Posterior cingulate gyrus (tissue), 11 donors: ENCODE measurements around the gene RNFT2.
"Not testable (repeated sequence)": the region's sequence is repeated elsewhere in the genome, so short reads cannot be mapped to it uniquely, and the experiment has no call there.

Experiments
- DNase-seq, 10 donors: peaks; one replicate each; pipeline versions ENCODE4 v3.0.0 to v3.0.0-alpha.2; 2020 to 2021; ENCODE audit warnings: mixed read lengths in 3 of 10
- intact Hi-C: fragments of 100-400 bp; cut with DNase I; formaldehyde crosslinking; loops from one replicate; pipeline ENCODE4 v1.15.1; 2023

RNFT2 gene

DNA sequence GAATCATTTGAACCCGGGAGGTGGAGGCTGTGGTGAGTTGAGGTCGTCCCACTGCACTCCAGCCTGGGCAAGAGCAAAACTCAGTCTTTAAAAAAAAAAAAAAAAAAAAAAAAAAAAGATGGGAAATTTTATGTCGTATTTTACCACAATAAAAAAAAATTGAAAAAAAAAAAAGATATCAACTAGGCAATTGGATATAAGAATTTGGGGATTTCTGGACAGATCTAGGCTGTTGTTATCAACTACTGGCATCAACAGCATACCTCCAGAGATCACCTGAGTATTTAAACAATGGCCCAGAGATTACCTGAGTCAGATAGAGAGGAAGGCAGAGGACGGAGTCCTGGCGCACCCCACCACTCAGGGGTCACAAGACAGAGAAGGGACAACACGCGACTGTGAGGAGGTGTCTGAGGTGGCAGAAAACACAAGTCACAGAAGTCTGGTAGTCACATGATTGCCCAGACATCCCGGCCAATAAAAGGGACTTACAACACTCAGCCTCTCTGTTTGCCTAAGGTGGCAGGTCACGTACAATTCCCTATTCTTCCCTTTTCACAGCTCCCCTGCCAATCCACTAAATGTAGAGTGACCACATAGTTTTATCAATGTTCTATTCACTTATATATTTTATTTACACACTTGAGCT, 2.0 kb upstream of the RNFT2 start:
- intact Hi-C loops: loop anchor here (2.0 to 5.0 kb wide), 2 partner anchors 27 to 81 kb away; no protein-coding TSS in a partner anchor
- peak in 1 of 10 donors; percentile 29 for DNase-seq

DNA sequence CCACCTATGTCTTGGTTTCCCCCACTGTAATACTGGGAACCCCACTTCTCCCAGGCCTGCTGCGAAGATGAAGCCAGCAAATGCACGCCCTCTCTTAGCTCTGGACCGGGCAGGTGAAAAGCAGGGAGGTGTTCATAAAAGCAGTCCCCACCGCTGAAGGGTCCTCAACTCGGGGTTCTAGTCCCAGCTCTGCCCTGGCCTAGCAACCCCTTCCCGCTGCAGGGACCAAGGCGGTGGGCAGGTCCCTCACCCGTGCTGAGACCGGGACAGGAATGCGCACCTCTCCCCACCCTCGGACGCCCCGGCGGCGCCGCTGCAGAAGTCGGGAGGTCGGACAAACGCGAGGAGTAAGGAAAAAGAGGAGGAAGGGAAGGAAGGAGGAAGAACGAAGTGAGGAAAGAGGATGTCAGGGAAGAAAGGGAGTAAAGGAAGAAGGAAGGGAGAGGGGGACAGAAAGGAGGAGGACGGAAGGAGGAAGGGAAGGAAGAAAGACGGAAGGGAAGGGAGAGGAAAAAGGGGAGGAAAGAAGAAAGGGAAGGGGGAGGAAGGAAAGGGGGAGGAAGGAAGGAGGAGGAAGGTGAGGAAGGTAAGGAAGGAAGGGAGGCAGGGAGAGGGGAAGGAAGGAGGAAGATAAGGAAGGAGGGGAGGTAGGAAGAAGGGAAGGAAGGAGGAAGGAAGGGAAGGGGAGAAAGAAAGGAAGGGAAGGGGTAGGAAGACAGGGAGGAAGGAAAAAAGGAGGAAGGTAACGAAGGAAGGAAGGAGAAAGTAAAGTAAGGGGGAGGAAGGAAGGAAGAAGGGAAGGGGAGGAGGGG, 947 bp upstream of the RNFT2 start:
- peak in 1 of 10 donors; percentile 81 for DNase-seq
- intact Hi-C loops: loop anchor here (2.0 to 5.0 kb wide), 2 partner anchors 28 to 80 kb away; no protein-coding TSS in a partner anchor

GRCh38 chr12:116739381-116739887, 1.3 kb downstream of the RNFT2 start:
- intact Hi-C loops: loop anchor here (5.0 kb wide), 1 partner anchor 78 kb away; no protein-coding TSS in a partner anchor
- DNase-seq: no peak

GRCh38 chr12:116742787-116743186, 4.7 kb downstream of the RNFT2 start:
- intact Hi-C loops, DNase-seq: not testable (repeated sequence)

DNA sequence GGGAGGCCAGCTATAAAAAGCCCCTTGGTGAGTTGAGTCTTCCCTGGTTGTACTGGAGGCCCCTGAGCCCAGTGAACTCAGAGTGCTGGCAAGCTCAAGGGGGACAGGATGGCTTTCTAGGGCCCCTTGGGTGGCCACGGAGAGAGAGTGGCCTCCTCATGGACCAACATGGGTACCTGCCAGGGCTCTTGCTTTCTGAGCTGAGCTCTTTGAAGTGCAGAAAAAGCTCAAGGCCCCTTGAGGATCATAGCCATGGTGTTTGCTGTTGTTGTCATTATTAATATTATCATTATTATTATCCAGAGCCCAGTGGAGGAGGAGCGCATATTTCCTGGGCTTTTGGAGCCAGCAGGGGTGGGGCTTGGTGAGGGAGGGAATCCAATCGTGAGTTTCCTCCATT, 6.7 kb downstream of the RNFT2 start:
- intact Hi-C loops: no loop called here
- DNase-seq: no peak

DNA sequence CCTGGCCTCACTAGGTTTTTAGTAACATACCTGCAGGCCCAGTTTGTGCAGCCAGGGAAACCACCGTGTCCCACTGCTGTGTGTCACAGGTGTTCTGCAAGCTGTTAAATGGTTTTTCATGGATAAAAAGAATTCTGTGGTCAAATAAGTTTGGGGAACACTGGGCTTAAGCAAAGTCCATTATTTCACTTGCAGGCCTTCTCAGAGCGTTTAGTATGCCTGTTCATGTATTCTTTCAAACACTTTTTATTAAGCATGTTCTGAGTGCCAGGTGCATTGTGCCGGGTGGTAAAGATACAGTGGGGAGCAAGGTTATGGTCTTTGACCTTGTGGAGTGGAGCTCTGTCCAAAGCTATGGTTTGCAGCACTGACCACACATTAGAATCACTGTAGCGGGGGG, 7.4 kb downstream of the RNFT2 start:
- DNase-seq: no peak
- intact Hi-C loops: no loop called here

- intact Hi-C loops: no loop called here
- peak in 1 of 10 donors; percentile 78 for DNase-seq
Measured at GRCh38 chr12:116749884-116750283, 11.8 kb downstream of the RNFT2 start.

- intact Hi-C loops: no loop called here
- no peak for DNase-seq
Measured at GRCh38 chr12:116750298-116750697, 12.2 kb downstream of the RNFT2 start.

- DNase-seq: not testable (repeated sequence)
Measured at GRCh38 chr12:116754097-116754496, 16.0 kb downstream of the RNFT2 start.

GRCh38 chr12:116754783-116755182, 16.7 kb downstream of the RNFT2 start:
- intact Hi-C loops, DNase-seq: not testable (repeated sequence)

More at GRCh38 chr12:116754097-116754496, 16.0 kb downstream of the RNFT2 start:
- intact Hi-C loops: not testable (repeated sequence)

DNA sequence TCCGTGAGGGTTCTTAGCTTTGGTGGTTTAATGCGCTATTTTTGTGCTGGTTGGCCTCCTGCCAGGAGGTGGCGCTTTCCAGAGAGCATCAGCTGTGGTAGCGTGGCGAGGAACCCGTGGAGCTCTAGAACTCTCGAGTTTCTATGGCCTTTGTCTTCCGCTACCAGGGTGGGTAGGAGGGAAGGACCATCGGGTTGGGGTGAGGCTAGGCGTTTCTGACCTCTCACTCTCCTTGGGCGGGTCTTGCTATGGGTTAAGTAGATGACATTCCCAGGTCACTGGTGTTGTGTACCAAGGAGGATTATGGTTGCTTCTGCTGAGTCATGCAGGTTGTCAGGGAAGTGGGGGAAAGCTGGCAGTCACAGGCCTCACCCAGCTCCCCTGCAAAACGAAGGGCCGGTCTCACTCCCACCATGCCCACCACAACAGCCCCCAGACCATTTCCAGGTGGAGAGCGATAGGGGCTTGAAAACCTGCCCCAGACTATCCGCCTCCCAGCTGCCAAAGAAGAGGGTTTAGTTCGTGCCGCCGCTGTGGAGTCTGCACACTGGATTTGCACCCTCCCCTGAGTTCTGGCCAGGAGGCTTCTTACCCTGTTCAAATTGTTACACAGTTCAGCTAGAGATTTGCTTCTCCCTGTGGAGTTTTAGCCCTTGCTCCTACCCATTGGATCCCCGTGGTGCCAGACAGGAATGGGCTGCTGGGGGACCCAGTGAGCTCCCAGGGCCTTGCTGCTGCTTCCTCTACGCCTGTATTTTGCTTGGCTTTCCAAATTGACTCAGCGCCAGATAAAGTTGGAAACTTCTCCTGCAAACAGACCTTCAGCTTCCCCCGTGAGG, 21.9 kb downstream of the RNFT2 start:
- DNase-seq: peak in 1 of 10 donors; percentile 67
- intact Hi-C loops: no loop called here

GRCh38 chr12:116760622-116761020, 22.5 kb downstream of the RNFT2 start:
- intact Hi-C loops: no loop called here
- no peak for DNase-seq

DNA sequence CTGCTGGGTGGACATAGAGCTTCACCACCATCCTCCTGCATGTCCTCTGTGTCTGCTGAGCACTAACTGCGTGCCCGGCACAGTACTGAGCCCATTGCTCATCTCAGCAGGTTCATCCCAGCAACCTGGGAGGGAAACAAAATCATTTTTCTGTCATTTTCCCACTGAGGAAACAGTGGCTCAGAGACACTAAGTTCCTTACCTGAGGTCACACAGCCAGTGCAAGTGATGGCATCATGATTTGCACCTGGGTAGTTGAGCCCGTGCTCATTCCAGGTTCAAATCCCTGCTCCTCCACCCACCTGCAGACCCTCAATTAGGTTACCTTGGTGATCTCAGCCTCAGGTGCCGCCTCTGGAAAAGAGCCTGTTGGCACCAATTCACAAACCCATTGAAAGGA, 23.4 kb downstream of the RNFT2 start:
- intact Hi-C loops: no loop called here
- DNase-seq: peak in 1 of 10 donors; percentile 7

DNA sequence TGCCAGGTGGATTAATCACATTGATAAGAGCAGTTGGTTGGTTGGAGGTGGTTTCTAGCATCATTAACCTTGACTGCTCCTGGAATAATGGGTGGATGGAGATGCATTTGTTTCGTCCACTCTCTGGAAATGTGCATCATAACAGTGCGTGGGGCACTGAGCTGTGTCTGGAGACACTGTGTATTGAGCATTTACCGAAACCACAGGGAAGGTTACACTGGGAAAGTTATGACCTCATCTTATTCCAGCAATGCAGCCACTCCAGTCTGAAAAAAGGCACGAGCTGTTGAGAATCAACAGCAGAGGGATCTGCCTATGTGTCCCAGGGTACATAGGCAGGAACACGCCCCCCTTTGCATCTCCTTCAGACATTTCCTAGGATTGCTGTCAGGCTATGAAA, 27.2 kb downstream of the RNFT2 start:
- intact Hi-C loops: no loop called here
- no peak for DNase-seq

DNA sequence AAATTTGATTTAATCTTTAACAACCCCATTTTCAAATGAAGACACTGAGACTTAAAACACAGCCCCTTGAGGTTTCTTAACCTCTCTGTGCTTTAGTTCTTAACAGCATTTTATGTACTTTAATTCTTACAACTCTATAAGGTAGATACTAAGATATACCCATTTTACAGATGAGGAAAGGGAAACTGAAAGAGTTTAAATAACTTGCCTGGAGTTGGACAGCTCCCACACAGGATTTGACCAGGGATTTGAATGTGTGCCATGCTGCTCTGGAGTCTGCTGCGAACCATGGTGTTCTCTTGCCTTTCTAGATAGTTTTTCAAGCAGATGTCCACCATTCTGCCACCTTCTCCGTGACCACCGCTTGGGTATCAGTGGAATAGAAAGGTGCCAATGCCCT, 28.2 kb downstream of the RNFT2 start:
- no peak for DNase-seq
- intact Hi-C loops: no loop called here

- intact Hi-C loops: no loop called here
- no peak for DNase-seq
Measured at GRCh38 chr12:116766746-116767145, 28.6 kb downstream of the RNFT2 start.

- intact Hi-C loops: no loop called here
Measured at GRCh38 chr12:116771651-116772050, 33.5 kb downstream of the RNFT2 start.

GRCh38 chr12:116773276-116773731, 35.2 kb downstream of the RNFT2 start:
- intact Hi-C loops: no loop called here
- no peak for DNase-seq

More at GRCh38 chr12:116771651-116772050, 33.5 kb downstream of the RNFT2 start:
- no peak for DNase-seq

DNA sequence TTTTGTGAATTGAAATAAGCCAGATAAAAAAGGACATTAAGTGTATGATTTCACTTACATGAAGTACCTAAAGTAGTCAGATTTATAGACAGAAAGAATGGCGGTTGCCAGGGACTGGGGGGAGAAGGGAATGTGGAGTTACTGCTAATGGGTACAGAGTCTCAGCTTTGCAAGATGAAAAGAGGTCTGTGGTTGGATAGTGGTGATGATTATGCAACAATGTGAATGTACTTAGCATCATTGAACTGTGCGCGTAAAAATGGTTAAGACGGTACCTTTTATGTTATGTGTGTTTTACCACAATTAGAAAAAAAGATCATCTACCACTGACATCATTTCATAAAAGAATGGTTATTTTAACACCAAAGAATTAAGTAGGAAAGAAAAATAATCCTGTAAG, 35.9 kb downstream of the RNFT2 start:
- intact Hi-C loops: no loop called here
- DNase-seq: no peak

DNA sequence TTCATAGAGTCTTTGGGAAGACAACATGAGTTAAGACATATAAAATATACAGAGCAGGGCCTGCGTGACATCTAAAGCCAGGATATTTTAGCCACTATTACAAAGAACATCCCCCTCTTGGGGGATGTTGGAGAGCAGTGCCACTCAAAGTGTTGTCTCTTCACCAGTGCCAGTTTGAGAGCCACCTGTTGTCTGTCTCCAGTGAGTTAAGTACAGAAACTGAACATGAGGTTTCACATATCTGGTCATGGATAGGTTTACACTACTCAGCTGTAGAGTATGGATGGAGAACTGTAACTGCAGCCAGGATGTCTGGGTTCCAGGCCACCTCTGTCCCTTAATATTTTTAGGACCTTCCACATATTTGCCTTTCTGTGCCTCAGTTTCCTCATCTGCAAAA, 39.1 kb downstream of the RNFT2 start:
- no peak for DNase-seq
- intact Hi-C loops: no loop called here
